Esophagus squamous epithelium (tissue), 5 donors: ENCODE measurements around the gene ENOX1. TPM values are rescaled to one million over a fixed set of nuclear protein-coding genes. Genes with fewer than 3 reads are reported as not detected.
A peak's percentile ranks its signal among the peaks of the same experiment; 100 is the strongest.

Experiments used
- DNase-seq: peaks from one replicate; lab custom pipeline; 2025; lab: John Stamatoyannopoulos, UW
- H3K27ac ChIP-seq, 4 donors: fragments of 200-600 bp; sonication (generic); one replicate each; pipeline ENCODE4 v1.5.1; 2016 to 2019; ENCODE audit warnings: mild to moderate bottlenecking in 1 of 4
- H3K27me3 ChIP-seq, 4 donors: fragments of 200-600 bp; sonication (generic); 1 replicate in 3 of 4; 2 replicates in 1 of 4; pipeline versions ENCODE4 v1.5.1 to v1.6.0; 2017 to 2021; ENCODE audit warnings: antibody characterized with exemption in 1 of 4
- H3K36me3 ChIP-seq, 3 donors: fragments of 200-600 bp; sonication (generic); one replicate each; pipeline ENCODE4 v1.5.1; 2016 to 2019
- H3K4me1 ChIP-seq, 3 donors: fragments of 200-600 bp; sonication (generic); one replicate each; pipeline ENCODE4 v1.5.1; 2017 to 2019
- H3K4me3 ChIP-seq, 4 donors: fragments of 200-600 bp; sonication (generic); 1 replicate in 3 of 4; 2 replicates in 1 of 4; pipeline ENCODE4 v1.5.1; 2016 to 2019; ENCODE audit warnings: mild to moderate bottlenecking in 2 of 4, moderate library complexity in 1 of 4
- H3K9me3 ChIP-seq, 3 donors: fragments of 200-600 bp; sonication (generic); one replicate each; pipeline ENCODE4 v1.5.1; 2016 to 2019
- CTCF ChIP-seq, 6 experiments: fragments of 450-650 bp in 4 of 6; fragments of 200-600 bp in 2 of 6; sonication (generic) in 2 of 6; IDR thresholded peaks; one replicate each; pipeline ENCODE4 v1.5.1; 2016 to 2019; ENCODE audit warnings: antibody characterized with exemption in 6 of 6, mild to moderate bottlenecking in 4 of 6, moderate library complexity in 4 of 6
- POLR2A ChIP-seq, 4 donors: fragments of 450-650 bp; IDR thresholded peaks; one replicate each; pipeline ENCODE4 v1.6.1; 2017; ENCODE audit warnings: antibody characterized with exemption in 4 of 4, mild to moderate bottlenecking in 4 of 4, moderate library complexity in 3 of 4
- WGBS, 2 donors: methylation state at CpG; one replicate each; pipeline ENCODE4 v1.1.5; 2018; 5-methylcytosine and 5-hydroxymethylcytosine counted together
- intact Hi-C: fragments of 100-400 bp; cut with DNase I; formaldehyde crosslinking; loops from one replicate; pipeline ENCODE4 v1.15.0; 2022
- total RNA-seq, 4 donors: library from RNA; depleted of rRNA; stranded (reverse); fragments of >200 nt; gene quantifications; one replicate each; pipeline ENCODE4 v1.1.0, GENCODE V29; 2016
- donor health status: DM: yes; HTN: yes; CAD: no.

ENOX1 gene
- total RNA-seq, 4 donors from 2014 or later, result 0.48 to 0.76 TPM; not detected in 2

DNA sequence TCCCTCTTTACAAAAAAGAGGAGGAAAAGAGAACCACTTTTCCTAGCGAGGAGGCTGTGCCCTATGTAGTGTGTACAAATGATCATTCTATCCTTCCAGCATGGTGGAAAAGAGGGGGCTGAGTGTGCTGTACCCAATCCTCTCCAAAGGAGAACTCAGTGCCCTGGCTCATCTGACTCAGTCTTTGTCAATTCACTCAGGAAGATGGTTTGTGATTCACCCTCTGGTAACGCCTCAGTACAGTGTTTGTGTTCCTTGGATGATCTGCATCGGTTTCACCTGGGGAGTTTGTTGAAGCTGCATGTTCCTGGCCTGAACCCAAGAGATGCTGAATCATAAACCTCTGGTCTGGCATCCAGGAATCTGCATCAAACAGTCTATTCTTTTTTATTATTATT lies 18.3 kb upstream of the ENOX1 start:
- no peak overlapping the region for H3K4me3 ChIP-seq
- no peaks in the 10 kb centered on the region for H3K27me3 ChIP-seq
- H3K4me1 ChIP-seq, result peaks cover 0 to 8% (median 7%) of the 10 kb centered on the region in 3 donors
- intact Hi-C loops, result no loop called here
- WGBS, 2 donors, result 21 to 24% methylated on average over 3 of the region's 3 CpGs
- TF ChIP-seq CTCF (IDR thresholded peaks at IDR 0.05) (no peak), POLR2A (IDR thresholded peaks at IDR 0.05) (no peak)
- DNase-seq, result no peak
- peak overlapping the region in 1 of 4 donors; percentile 61 for H3K27ac ChIP-seq
- no peaks in the 10 kb centered on the region for H3K36me3 ChIP-seq
- H3K9me3 ChIP-seq, result no peaks in the 10 kb centered on the region

GRCh38 chr13:43804461-43805070 lies 17.8 kb upstream of the ENOX1 start:
- Histone ChIP-seq H3K36me3 (no peaks in the 10 kb centered on the region), H3K27ac (peak overlapping the region in 1 of 4 donors; percentile 61), H3K4me3 (no peak overlapping the region), H3K27me3 (no peaks in the 10 kb centered on the region), H3K4me1 (peaks cover 0 to 8% (median 7%) of the 10 kb centered on the region in 3 donors), H3K9me3 (no peaks in the 10 kb centered on the region)
- intact Hi-C loops, result no loop called here
- 13 to 15% methylated on average over 5 of the region's 5 CpGs for WGBS, 2 donors
- DNase-seq, result no peak
- TF ChIP-seq CTCF (IDR thresholded peaks at IDR 0.05) (peak; percentile 18 to 66 (median 54)), POLR2A (IDR thresholded peaks at IDR 0.05) (no peak)

GRCh38 chr13:43802511-43802910 lies 15.7 kb upstream of the ENOX1 start:
- TF ChIP-seq CTCF (IDR thresholded peaks at IDR 0.05) (no peak), POLR2A (IDR thresholded peaks at IDR 0.05) (no peak)
- no peak for DNase-seq
- intact Hi-C loops, result no loop called here

GRCh38 chr13:43800828-43801227 lies 14.1 kb upstream of the ENOX1 start:
- Histone ChIP-seq H3K9me3 (no peaks in the 10 kb centered on the region), H3K4me1 (peaks cover 0 to 8% (median 7%) of the 10 kb centered on the region in 3 donors), H3K27ac (no peak overlapping the region), H3K27me3 (no peaks in the 10 kb centered on the region), H3K36me3 (no peaks in the 10 kb centered on the region), H3K4me3 (no peak overlapping the region)
- WGBS, 2 donors, result 58 to 63% methylated on average over 3 of the region's 3 CpGs
- no peak for TF ChIP-seq POLR2A (IDR thresholded peaks at IDR 0.05)
- TF ChIP-seq CTCF (IDR thresholded peaks at IDR 0.05), result no peak
- DNase-seq, result no peak
- intact Hi-C loops, result no loop called here

More at GRCh38 chr13:43802511-43802910, 15.7 kb upstream of the ENOX1 start:
- H3K36me3 ChIP-seq, result no peaks in the 10 kb centered on the region
- H3K4me3 ChIP-seq, result no peak overlapping the region
- H3K27ac ChIP-seq, result no peak overlapping the region
- H3K27me3 ChIP-seq, result no peaks in the 10 kb centered on the region
- H3K4me1 ChIP-seq, result peaks cover 0 to 8% (median 7%) of the 10 kb centered on the region in 3 donors
- no peaks in the 10 kb centered on the region for H3K9me3 ChIP-seq

DNA sequence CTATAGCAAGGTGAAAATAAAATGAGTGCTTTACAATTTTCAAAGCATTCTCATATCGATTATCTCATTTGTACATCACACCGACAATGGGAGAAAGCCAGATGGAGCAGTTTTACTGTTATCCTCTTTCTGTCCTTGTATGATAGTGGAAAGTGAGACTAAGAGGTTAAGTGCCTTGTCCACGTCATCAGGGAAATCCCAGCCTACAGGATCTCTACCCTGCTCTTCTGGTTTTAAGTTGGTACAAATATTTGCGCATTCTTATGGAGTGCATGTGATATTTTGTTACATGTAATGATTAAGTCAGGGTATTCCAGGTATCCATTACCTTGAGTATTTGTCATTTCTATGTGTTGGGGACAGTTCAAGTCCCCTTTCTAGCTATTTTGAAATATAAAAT lies 12.4 kb upstream of the ENOX1 start:
- H3K4me1 ChIP-seq, result peaks cover 0 to under 1% (median 0%) of the 10 kb centered on the region in 3 donors
- no peak for DNase-seq
- no peaks in the 10 kb centered on the region for H3K9me3 ChIP-seq
- 54 to 76% methylated on average over 4 of the region's 4 CpGs for WGBS, 2 donors
- no peak for TF ChIP-seq CTCF (IDR thresholded peaks at IDR 0.05)
- no peak overlapping the region for H3K4me3 ChIP-seq
- H3K36me3 ChIP-seq, result no peaks in the 10 kb centered on the region
- intact Hi-C loops, result no loop called here
- H3K27ac ChIP-seq, result no peak overlapping the region
- H3K27me3 ChIP-seq, result peaks cover 0 to 4% (median 0%) of the 10 kb centered on the region in 4 donors
